ENCODE measurements around the gene NKX2-4.
"Not testable (repeated sequence)": the region's sequence is repeated elsewhere in the genome, so short reads cannot be mapped to it uniquely, and the experiment has no call there.

Gene NKX2-4

DNA sequence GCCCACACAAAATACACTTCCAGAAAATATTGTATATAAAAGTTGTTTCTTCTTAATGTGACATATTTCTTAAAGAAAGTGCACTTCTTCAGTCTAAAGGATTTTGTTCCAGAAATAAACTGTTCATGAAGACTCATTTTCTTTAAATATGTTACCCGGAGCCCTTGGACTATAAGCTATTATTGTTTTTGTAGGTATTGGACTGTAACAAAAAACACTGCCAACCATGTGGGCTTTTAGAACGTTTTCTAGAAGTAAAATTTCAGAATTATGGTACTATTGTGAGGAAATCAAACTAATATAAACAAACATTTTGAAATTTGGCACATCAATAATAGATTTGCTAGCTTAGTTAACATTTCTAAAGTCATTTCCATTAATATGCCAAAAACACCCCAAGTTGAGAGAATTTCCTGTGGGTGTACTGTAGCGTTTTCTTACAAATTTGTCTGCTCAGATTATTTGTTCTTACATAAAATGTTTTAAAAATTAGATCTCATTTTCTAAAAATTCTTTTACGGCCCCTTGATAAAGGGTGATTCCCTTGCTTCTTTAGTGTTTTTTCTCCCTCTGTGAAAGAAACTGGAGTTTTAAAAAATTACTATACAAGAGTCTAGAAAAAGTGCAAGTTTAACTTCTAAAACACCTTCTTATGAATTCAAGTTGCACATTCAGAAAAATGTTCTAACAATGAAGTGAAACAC, 3.4 kb downstream of the NKX2-4 start:
- DNase-seq: no peak

GRCh38 chr20:21393166-21393565, 4.2 kb downstream of the NKX2-4 start:
- no peak for DNase-seq

DNA sequence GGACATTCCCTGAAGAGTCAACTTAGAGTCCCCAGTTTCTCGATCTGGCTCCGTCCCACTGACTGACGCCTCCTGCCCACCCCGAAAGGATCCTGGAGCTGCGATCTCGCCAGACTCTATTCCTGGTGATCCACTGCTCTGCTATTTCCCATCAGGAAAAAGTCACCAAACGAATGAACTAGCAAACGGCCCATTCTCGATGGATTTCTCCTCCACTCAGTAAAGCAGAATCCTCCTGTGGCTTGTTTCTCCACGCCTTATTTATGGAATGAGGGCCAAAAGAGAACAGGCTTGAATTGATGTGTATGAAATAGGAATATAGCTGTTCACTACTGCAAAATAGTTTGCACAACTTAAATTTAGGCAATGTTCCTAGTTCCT, 5.4 kb downstream of the NKX2-4 start:
- no peak for DNase-seq

DNA sequence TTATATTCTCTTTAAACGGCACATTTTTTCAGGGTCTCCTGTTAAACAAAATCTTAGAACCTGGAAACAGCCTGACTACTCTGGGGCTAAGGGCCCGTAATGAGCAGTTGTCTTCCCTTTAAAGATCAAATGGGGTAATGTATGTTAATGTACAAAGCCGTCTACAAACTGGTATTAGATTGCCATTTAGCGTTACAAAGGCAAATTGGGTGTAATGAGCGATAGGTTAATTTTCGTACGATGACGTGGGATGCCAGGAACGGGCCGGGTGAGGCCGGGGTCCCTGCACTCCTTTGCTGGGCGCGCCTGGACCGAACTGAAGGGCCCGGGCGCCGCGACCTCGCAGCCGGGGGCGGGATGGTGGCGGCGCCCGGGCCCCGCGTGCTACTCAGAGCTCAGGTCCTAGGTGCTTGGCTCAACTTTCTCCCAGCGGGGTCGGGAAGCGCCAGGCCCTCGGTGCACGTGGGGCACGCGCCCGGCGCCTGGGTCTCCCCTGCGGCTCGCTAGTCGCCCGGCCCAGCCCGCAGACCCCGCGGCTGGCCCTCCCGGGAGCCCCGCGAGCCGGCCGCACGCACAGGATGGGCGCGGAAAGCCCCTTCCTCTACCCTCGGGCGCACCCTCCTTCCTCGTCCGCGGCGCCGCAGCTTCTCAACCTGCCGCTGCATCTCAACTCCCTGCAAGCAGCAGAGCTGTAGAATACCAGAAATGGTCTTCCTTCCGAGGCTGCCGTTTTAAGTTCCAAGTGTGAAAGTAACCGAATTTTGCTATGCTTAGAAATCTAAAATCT, 5.9 kb downstream of the NKX2-4 start:
- DNase-seq: no peak

DNA sequence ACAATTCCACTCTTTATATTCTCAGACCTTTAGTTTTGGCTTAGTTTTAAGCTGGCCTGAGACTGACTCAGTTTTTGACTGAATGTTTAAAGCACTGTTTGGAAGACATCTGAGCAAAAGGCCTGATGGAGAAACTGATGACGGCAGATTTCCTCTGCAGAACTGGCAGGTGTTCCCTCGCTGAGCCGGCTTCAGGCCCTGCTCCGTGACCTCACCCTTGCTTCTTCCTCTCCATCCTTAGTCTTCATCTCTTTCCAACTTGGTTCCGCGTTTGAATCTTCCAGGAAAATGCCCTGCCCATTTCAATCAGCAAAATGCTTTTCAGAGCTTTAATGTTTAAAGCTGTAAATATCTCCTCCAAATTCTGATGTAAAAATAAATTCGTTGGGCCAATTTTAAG, 6.6 kb downstream of the NKX2-4 start:
- no peak for DNase-seq

DNA sequence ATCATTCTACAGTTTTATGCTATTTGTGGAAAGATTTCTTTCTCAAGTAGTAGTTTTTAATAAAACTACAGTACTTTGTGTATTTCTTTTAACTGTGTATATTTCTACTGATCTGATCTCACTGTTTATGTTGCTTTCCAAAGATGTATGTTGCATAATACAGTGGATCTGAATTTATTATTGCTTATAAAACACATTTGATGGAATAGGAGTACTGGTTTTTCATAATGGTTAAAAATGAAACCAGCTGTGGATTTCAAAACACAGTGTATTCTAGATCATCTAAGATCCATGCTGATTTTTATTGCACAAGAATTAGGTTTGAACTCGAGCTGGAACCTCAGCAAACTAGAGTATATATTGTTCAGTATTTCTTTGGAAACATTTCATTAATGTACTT, 8.0 kb downstream of the NKX2-4 start:
- DNase-seq: no peak

DNA sequence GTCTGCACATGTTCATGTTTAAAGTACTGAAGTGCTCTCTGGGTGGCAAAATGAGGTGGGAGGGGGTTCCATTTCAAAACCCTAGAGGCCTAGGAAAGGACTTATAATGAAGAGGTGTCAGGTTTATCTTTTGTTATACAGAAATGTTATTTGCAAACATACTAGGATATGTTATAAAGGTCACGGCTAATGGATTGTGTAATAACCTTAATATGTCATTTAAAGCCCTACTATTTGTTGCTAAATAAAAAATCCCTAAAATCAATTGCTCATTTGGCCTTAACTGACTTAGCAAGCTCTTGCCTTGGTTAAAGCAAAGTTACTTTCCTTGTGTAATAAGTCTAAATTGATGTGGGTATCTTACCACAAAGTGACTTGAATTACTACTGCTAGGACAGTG, 8.8 kb downstream of the NKX2-4 start:
- DNase-seq: no peak

- no peak for DNase-seq
These were observed 9.8 kb downstream of the NKX2-4 start for GRCh38 chr20:21387528-21387927.

DNA sequence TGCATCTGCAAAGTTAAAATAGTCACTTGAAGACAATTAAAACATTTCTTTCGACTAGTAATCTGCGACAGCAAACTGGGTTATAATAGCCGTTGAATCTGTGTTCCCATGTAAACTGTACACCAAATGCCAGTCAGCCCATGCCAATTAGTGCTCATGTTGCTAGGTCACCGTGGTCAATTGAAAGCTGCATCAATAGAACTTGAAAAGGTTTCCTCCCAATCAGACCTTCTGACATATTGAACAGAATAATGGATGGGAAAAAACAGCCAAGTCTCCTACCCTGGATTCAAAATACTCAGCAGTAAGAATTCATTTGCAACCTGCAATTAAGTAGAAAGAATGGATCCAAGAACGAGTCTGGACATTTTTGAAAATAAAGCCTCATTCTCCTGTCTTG, 11.2 kb downstream of the NKX2-4 start:
- DNase-seq: no peak

DNA sequence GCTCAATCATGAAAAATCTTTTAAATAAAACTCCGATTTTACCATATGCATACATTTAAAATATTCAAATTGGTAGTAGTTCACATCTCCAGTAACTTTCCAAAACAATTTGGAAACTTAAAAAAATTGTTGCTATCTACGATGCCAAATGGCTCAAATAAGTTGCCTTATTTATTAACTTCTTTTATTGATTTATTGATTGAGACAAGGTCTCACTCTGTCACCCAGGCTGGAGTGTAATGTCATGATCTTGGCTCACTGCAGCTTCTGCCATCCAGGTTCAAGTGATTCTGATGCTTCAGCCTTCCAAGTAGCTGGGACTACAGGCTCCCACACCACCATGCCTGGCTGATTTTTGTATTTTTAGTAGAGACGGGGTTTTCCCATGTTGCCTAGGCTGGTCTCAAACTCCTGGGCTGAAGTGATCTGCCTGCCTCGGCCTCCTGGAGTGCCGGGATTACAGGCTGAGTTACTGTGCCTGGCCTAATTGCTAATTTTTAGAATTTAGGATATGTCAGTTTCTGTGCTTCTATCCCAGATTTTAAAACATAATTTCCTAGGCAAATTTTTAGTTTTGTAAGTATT, 12.9 kb downstream of the NKX2-4 start:
- no peak for DNase-seq

DNA sequence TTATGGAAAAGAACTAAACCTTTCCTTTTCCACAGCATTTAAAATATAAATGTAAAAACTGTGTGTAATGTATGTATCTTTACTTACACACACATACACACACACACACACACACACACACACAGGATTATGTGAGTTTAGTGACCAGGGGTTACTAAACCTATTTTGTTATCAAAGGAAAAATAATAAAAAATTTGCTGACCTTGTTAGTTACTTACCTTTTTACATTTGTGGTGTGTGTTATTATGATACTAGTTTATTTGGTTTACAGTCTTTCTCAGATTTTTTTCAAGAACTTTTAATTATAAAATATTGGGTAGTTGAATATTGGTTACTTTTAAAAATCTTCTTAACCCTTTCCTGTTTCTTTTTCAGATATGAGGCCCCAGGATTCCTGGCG, 15.7 kb downstream of the NKX2-4 start:
- no peak for DNase-seq

- no peak for DNase-seq
These were observed 16.6 kb downstream of the NKX2-4 start for GRCh38 chr20:21380711-21381110.

- DNase-seq: no peak
These were observed 19.1 kb downstream of the NKX2-4 start for GRCh38 chr20:21378259-21378658.

GRCh38 chr20:21377701-21378100, 19.6 kb downstream of the NKX2-4 start:
- DNase-seq: no peak

- DNase-seq: no peak
These were observed 20.7 kb downstream of the NKX2-4 start for GRCh38 chr20:21376626-21377025.

DNA sequence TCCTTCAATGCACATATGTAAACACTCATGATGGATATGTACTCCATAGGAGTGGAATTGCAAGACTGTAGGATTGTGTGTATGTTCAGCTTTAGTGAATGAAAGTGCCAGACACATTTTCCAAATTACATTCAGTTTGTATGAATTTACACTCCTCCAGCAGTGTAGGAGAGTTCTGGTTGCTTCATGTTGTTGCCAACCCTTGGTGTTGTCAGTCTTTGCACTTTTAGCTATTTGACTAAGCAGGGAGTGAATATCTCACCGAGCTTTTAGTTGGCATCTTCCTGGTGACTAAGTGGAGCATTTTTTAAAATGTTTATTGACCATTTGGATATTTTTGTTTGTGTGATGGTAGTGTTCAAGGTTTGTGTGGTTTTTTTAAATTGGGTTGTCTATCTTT, 23.9 kb downstream of the NKX2-4 start:
- DNase-seq: no peak

- no peak for DNase-seq
These were observed 25.3 kb downstream of the NKX2-4 start for GRCh38 chr20:21372016-21372415.

DNA sequence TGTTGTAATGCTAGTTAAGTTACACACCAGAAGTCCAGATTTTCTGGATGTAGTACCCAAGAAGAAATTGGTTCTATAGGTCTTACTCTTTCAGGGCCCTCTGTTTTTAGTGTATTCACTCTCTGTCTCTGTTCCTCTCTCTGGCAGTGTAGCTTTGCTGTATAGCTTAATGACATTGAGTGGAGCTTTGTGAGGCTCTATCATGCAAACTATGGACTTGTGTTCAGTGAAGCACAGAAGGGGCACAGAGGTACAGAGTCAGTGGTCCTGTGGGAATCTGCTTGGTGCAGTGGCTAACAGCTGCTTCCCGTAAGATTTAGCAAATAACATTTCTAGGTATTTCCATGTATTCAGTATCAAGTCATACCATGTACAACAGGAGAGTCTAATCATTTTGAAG, 26.1 kb downstream of the NKX2-4 start:
- DNase-seq: no peak

- no peak for DNase-seq
These were observed 28.5 kb downstream of the NKX2-4 start for GRCh38 chr20:21368791-21369190.

- DNase-seq: not testable (repeated sequence)
These were observed 31.1 kb downstream of the NKX2-4 start for GRCh38 chr20:21366273-21366672.

DNA sequence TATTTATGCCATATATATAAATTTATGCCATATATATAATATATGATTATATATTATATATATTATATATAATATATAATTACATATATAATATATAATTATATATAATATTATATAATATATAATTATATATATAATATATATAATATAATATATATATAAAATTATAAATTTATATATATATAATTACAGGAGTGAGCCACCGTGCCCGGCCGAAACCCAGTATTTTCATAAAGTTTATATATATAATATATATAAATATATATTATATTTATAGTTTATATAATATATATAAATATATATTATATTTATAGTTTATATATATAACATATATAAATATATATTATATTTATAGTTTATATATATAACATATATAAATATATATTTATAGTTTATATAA, 31.6 kb downstream of the NKX2-4 start:
- DNase-seq: no peak

DNA sequence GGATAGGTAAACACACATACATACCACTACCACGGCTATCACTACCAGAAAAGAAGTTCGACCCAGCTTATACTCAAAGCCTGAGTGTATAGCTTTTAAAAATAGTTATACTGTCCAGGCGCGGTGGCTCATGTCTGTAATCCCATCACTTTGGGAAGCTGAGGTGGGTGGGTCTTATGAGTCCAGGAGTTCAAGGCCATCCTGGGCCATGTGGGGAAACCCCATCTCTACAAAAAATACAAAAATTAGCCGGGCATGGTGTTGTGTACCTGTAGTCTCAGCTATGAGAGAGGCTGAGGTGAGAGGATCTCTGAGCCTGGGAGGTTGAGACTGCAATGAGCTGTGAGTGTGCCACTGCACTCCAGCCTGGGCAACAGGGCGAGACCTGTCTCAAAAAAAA, 32.9 kb downstream of the NKX2-4 start:
- no peak for DNase-seq

DNA sequence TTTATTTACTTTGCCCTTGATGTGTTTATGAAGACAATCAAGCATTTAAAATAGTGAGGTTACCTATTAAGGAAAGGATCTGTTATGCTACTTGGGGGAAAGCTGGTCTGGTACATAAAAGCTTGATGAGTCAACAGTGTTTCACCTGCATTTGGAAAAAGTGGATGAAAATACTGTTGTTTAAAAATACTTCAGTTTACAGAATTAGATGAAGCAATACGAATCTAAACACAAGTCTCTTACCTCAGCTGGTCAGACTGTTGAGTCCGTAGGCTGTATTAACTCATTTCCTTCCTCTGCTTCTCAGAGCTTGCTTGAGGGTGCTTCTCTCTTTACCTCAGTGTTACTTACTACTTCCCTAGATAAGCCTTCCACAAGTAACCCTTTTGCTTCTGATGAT, 36.1 kb downstream of the NKX2-4 start:
- no peak for DNase-seq

- no peak for DNase-seq
These were observed 36.6 kb downstream of the NKX2-4 start for GRCh38 chr20:21360705-21361104.
